GM18907 (cell line): ENCODE results near the gene CMTM1.

Source experiments
- ATAC-seq: cut with Tn5 transposase; IDR thresholded peaks from one replicate; pipeline ENCODE4 v1.9.1; 2021; ENCODE audit warnings: mild to moderate bottlenecking, moderate library complexity; ENCODE audit not compliant: unreplicated experiment

The CMTM1 gene

DNA sequence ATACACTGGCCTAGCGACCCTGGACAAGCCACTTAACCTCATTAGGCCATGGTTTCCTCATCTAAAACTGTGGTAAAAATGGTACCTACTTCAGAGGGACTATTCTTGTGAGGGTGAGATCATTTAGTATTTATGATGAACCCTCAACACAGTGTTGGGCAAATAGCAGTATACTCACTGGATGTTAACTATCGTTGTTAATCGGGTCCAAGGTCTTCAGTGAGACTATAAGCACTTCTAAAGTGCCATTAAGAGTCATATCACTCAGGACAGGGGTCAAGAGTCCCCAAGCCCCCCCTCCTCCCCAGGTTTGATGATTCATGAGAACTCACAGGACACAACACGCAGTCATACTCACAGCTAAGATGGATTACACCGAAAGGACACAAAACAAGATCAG, 27.3 kb upstream of the CMTM1 start:
- ATAC-seq = no peak

DNA sequence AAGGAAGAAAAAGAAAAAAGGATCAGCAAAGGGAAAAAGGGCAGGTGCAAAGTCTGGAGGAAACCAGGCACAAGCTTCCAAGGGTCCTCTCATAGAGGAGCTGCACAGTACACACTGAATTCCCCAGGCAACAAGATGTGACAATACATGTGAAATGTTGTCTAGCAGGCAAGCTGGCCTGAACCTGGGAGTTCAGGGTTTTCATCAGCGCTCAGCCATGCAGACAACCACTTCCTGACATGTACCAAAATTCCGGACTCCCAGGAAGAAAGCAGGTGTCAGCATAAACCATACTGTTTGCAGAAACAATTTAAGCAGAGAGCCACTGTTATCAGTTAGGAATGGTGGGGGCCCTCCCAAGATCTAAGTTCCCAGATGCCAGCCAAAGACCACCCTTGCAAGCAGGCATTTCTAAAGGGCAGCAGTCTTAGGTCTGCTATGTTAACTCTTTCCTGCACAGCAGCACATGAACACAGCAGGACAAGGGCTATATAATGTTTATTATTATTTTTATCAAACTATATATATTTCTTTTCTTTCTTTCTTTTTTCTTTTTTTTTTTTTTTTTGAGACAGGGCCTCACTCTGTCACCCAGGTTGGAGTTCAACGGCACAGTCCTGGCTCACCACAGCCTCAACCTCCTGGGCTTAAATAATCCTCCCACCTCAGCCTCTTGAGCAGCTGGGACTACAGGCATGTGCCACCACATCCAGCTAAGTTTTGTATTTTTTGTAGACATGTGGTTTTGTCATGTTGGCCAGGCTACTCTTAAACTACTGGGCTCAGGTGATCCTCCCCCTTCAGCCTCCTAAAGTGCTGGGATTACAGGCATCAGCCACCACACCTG, 26.4 kb upstream of the CMTM1 start:
- ATAC-seq = peak; percentile 88

DNA sequence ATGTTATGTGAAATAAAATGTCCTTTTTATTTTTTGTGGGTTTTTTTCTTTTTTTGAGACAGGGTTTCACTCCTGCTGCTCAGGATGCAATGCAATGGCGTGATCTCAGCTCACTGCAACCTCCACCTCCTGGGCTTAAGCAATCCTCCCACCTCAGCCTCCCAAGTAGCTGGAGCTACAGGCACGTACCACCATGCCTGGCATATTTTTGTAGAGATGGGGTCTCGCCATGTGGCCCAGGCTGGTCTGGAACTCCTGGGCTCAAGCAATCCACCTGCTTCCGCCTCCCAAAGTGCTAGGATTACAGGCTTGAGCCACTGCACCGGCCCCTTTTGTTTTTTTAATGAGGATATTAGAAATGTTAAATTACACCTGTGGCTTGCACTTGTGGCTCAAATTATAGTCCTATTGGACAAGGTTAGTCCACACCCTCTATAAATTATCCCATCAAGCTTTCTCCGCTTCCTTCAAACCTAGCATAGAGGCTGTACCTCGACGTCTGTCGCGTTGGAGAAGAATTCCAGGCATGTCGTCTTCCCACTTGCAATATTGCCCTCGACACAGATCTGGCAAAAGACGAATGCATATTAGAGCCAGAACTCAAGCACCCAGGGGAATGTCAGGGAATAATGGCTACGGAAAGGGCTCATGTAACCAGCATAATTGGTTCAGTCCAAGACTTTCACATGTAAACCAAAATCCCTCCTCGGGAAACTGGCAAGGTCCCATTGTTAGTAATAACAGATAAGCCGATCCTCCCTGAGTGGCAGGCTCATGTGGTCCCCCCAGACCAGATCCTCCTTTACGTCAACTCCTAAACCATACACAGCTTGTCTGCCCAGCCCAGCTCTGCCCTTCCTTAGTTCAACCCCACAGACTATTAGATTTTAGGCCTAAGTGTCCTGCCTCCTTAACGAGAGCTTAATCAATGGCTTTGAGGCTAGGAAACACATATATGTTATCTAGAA, 24.6 kb upstream of the CMTM1 start:
- no peak for ATAC-seq

DNA sequence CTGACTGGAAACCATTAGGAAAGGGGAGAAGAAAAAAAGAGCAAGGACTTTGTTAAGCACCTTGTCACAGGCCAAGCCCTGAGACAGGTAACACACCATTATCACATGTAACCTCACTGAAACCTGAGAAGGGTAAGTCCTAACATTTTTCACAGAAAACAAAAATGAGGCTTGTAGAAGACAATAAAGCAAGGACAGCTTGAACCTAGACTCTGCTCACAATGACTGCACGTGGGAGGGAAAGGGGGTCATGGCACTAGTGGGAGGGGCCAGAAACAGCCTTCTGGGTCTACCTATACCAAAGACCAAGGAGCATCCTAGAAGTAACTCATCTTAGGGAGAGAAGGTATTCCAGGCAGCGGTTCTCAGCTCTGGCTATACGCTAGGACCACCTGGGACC, 23.8 kb upstream of the CMTM1 start:
- ATAC-seq = no peak

DNA sequence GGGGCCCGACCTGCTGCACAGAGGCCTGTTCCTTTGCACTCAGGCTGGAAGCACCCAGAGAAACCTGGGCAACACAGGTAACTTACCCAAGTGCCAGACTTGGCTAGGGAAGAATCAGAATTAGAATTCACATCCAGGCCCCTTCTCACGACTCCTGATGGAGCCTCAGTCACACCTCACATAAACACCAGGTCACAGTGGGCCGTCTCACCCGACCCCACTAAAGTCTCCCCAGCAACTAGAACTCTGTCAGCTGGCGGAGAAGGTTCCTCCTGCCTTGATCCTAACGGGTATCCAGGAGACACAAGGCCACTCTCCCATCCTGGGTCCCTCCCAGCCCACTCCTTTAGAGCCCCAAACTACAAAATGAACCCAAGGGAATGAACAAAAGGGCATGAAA, 22.7 kb upstream of the CMTM1 start:
- ATAC-seq = no peak

DNA sequence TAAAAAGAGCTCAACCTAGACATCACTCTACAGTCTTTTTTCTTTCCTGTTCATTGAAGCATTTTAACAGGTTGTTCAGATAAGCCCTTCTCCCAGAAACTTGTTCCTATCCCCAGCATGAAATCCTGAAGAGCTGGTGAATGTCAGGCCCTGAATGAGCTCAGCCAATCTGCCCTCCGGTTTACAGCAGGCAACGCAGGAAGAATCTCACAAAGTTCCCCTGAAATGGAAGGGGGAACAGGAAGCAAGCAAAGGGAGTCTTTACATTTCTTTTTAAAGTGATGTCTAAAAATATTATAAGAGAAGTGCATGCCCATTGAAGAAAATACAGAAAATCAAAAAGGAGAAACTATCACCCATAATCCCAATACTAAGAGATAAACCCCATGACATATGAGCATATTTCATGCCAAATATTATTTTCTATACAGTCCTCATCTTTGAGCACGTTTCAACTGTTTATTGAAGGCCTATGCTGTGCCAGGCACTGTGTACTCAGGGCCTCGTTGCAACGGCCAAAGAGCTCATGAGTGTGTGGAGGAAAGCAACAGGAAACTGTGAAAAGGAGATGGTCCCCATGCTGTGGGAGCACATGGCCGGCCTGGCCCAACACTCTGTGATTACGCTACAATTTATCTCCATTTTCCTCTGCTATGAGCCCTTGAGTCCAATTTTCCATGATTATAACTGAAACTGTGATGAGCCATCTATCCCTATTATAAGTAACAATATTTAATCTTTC, 22.1 kb upstream of the CMTM1 start:
- ATAC-seq = no peak

DNA sequence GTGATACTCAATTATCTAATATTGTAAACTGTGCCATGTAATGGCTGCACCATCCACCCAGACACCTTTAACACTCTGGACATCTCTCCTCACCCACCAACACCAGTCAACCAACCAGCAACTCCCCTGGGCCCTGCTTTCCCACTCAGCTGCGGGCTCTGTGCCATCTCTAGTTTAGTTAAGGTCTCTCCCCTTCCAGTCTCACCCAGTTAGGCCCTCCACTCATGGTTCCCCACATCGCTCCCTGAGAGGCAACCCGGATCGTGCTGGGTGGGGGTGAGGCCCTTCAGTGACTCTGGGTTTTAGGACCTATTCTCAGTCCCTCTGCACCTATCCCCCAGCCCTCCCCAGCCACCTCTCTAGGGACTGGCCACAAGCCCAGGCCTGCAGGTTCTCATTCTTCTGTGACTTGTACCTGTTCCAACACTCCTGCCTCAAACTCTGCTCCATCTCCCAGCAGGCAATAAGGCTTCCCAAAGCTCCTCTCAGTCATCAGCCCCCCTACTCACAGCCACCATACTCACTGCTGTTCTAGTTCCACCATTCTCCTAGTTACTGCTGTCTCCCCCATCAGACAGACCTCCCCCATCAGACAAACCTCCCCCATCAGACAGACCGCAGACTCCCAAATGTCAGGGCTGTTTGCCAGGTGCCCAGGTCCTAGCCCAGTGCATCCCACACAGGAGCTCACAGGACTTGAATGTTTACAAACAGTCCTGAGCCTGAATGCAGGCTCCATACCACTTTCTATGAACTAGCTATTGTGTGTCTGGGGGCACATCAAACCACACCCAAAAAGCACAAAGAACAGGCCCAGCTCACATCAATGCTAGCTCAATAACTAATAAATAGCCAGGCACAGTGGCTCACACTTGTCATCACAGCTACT, 18.9 kb upstream of the CMTM1 start:
- ATAC-seq = no peak

DNA sequence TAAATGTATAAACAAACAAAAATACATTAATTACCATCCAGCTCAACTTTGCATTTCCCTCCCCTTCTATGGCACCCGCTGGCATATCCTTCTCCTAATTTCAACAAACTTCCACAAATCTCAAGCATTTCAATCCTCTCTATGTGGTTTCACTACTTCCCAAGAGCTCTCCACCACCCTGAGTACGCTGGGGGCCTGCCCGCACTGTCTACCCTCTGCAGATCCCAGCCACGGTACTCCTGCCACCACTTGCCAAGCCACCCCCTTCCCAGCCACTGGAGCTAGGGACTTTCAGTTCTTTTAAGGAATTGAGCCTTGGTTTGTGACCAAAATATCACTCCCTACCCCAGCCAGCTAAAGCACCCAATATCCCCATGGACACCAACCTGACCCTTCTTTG, 18.2 kb upstream of the CMTM1 start:
- no peak for ATAC-seq

DNA sequence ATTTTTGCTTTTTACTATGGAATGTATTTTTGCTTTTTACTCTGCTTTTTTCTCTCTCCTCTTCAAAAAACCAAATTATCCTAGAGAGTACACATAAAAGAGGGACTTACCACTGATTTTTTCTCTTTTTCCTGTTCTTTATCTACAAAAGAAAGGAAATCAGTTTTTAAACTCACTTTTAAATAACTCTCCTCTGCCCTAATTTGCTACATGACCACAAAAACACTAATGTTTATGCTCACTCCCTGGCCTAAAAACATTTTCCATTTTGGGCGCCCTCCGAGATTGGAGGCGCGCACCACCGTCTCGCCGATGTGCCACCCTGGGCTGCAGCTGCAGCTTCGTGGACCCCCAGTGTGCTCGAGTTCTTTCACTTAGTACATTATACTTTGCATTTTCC, 17.4 kb upstream of the CMTM1 start:
- ATAC-seq = no peak

DNA sequence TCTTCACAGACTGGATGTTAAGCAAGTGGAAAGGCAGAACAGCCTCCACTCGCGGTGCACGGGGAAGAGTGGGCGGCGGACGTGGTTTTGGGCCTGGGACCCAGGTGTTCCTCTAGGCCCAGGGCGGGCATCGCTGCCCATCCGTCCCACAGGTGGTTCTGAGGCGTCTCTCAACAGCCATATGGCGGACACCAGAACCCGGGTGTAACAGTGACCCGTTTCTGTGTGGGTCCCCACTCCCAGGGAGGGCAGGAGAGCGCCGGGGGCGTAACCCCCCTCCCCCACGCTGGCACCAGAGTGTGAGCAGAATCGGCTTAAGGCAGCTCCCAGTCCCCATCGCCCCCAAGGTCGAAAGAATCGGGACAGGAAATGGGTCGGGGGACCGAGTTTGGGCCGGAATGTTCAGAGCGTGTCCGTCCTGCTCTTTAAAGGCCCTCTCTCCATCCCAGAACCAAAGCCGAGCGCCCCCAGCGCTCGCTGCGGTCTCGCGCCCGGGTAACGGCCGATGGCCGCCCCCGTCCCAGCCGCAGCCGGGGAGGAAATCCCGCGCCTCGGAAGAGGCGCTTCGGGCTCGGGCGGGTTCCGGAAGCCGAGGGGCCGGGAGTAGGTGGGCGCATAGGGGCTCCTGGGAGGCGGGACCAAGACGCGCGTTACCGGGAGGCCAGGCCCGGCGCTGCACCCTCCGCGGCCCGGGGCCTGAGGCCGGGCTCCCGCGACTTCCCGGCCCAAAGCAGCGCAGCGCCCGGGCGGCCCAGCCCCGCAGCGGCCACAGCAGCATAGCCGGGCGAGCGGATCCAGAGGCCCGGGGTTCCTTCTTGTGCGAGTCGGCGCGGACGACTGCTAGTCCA, 16.7 kb upstream of the CMTM1 start, which contains the start of gene TK2:
Gene TK2, minus strand, starts transcription at position 839 of the 848 bp plus-strand sequence. Its CDS starts 61 bp downstream, at position 778.
- ATAC-seq = no peak

DNA sequence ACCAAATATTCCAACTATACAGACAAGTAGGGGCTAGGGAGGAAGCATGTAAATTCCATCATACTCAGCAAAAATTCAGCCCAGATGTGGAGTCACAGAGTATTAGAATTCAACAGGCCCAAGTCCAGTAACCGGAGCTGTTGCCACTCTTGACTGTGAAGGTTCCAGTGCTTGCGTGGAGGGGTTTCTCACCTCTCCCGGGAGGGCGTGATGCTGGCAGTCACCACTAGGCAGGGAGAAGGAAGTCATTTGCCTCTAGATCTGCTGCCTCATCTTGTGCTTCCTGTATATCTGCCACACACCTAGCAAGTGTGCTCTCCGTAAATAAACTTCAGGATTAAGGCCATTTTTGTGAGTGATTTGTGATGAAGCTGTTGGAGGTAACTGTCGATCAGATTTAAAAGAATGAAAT, 14.9 kb upstream of the CMTM1 start:
- ATAC-seq = no peak

DNA sequence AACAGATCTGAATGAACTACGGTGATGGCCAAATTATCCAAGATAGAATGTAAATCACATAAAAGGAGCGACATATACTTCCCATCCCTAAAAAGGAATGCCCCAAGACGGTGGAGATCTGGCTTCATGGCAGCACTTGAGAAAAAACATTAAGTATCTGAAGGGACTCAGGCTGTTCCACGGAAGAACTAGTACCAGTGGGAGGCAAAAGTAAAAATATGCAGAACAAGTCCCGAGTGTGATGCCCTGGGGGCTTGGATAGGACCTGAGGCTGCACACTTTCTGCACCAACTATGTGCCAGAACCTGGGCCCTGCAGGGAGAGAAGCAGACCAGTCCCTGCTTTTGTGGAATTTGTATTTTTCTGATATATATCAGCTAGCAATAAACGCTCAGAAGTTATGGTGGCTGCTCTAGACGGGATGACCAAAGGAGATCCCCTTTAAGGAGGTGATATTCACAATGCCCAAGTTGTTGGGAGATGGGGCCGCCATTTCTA, 14.4 kb upstream of the CMTM1 start:
- no peak for ATAC-seq

DNA sequence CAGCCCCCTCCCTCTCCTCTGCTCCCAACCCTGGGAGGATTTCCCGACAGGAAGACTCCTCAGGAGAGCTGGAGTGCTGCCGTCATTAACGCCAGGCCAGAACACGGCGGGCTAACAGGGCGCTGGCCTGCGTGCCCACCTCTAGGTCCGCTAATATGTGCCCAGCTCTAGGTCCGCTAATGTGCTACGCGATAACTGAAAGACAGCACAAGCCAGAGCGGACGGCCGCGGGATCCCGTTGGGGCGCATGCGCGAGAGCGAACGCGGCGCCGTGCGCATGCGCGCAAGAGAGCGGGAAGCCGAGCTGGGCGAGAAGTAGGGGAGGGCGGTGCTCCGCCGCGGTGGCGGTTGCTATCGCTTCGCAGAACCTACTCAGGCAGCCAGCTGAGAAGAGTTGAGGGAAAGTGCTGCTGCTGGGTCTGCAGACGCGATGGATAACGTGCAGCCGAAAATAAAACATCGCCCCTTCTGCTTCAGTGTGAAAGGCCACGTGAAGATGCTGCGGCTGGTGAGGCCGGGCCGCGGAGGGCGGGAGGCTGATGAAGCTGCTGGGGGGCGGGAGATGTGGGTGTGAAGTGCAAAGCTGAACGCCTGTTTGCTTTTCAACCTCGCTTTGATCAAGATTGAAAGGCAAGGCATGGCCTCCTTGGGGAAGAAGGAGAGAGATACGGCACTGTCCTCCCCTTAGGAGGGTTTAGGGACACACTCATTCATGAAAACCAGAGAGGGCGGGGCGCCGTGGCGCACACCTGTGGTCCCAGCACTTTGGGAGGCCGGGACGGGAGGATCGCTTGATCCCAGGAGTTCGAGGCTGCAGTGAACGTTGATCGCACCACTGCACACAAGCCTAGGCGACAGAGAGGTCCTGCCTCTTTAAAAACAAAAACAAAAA, 13.7 kb upstream of the CMTM1 start, which contains the start of gene CKLF:
Gene CKLF, plus strand, starts transcription at position 291 of the 892 bp plus-strand sequence. Its CDS starts 140 bp downstream, at position 431.
- peak; percentile 77 for ATAC-seq

DNA sequence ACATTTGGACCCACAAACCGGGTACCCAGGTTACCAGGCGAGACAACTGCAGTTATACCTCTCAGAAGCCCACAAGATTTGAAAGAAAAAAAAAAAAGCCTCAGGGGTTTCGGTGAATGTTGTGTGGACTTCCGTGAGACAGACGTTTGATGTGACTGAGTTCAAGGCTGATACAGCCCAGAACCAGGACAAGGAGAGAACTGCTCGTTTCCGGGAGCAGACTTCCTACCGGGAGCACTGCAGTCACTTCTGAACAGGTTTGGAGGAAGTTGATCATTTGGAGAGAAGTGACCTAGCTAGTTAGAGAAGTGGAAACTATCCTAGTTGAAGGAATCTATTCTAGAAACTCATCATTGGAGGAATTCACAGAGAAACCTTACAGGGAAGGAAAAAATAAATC, 13.0 kb upstream of the CMTM1 start:
- ATAC-seq = no peak

DNA sequence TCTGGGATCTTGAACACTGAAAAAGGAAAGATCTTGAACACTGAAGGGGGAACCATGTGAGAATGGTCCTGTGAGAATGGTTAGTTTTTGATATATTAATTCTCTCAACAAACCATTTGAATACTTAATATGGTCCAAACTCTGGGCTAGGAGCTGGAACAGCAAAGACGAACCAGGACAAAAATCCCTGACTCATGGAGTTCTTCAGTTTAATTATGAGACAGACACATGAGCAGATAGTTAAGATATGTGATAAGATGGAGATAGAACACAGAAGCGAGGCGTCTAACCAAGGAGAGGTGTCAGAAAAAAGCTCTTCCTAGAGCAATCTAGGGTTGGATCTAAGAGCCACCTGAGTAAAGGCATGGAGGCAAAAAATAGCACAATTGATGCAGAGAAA, 12.2 kb upstream of the CMTM1 start:
- ATAC-seq = no peak

DNA sequence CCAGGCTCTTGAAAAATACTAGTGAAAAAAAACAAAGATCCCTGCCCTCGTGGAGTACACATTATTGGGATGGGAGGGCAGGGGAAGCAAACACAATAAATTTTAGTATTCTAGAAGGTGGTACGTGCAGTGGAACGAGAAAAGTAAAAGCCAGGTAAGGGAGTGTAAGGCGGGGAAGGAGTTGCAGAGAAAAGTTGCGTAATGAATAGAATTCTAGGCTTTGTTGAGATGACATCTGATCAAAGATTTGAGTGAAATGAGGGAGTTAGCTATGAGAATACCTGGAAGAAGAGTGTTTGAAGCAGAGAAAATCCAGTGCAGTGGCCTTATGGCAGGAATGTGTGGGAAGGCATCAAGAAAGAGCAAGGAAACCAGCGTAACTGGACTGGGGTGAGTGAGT, 11.7 kb upstream of the CMTM1 start:
- ATAC-seq = no peak

DNA sequence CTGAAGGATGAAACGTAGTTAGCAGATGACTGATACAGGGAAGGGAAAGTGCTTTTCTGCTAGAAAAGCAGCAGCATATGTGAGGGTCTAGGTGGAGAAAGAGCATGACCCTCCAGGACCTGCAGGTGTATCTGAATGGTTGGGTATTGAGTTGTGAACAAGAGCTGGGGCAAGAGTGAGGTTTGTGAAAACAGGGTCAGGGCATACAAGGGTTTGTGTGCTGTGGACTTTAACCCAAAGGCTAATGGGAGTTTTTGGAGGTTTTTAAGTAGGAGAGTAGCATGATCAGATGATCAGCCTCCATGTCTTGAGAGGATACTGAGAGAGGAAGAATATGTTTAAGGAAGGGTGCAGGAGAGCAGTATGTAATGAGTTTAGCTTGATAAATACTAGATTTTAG, 6.1 kb upstream of the CMTM1 start:
- ATAC-seq = no peak
